Ascending aorta (tissue), 2 donors: ENCODE results near the gene SRL. TPM values are rescaled to one million over a fixed set of nuclear protein-coding genes. Genes with fewer than 3 reads are reported as not detected.
"Not testable (repeated sequence)": the region's sequence is repeated elsewhere in the genome, so short reads cannot be mapped to it uniquely, and the experiment has no call there.

Experiments used
- DNase-seq, 2 donors: peaks; one replicate each; pipeline ENCODE4 v3.0.0-alpha.2; 2019; ENCODE audit warnings: low spot score in 2 of 2
- H3K27ac ChIP-seq, 2 donors: fragments of 200-600 bp; sonication (generic); one replicate each; pipeline ENCODE4 v1.5.1; 2016 to 2017; ENCODE audit warnings: mild to moderate bottlenecking in 1 of 2
- H3K27me3 ChIP-seq: fragments of 200-600 bp; sonication (generic); one replicate; pipeline ENCODE4 v1.5.1; 2017
- H3K36me3 ChIP-seq, 2 donors: fragments of 200-600 bp; sonication (generic); one replicate each; pipeline ENCODE4 v1.5.1; 2016
- H3K4me1 ChIP-seq, 2 donors: fragments of 200-600 bp; sonication (generic); one replicate each; pipeline ENCODE4 v1.5.1; 2016 to 2017; ENCODE audit warnings: mild to moderate bottlenecking in 1 of 2
- H3K4me3 ChIP-seq, 2 donors: fragments of 200-600 bp; sonication (generic); one replicate each; pipeline ENCODE4 v1.5.1; 2016 to 2017; ENCODE audit warnings: mild to moderate bottlenecking in 1 of 2
- H3K9me3 ChIP-seq, 2 donors: fragments of 200-600 bp; sonication (generic); one replicate each; pipeline ENCODE4 v1.5.1; 2016
- intact Hi-C: fragments of 100-400 bp; cut with DNase I; formaldehyde crosslinking; loops from one replicate; pipeline ENCODE4 v1.15.1; 2023
- total RNA-seq: library from RNA; depleted of rRNA; stranded (reverse); fragments of >200 nt; gene quantifications from one replicate; pipeline ENCODE4 v1.1.0, GENCODE V29; 2016
- TF ChIP-seq, protein P1 (sequence below), 3 experiments: fragments of 200-600 bp in 2 of 3; fragments of 450-650 bp in 1 of 3; sonication (generic) in 2 of 3; IDR thresholded peaks; one replicate each; pipeline ENCODE4 v1.5.1; 2016 to 2019; ENCODE audit warnings: antibody characterized with exemption in 3 of 3, mild to moderate bottlenecking in 1 of 3, moderate library complexity in 1 of 3

Gene SRL
- total RNA-seq, 1 donor from 2014 or later = 15.6 TPM

DNA sequence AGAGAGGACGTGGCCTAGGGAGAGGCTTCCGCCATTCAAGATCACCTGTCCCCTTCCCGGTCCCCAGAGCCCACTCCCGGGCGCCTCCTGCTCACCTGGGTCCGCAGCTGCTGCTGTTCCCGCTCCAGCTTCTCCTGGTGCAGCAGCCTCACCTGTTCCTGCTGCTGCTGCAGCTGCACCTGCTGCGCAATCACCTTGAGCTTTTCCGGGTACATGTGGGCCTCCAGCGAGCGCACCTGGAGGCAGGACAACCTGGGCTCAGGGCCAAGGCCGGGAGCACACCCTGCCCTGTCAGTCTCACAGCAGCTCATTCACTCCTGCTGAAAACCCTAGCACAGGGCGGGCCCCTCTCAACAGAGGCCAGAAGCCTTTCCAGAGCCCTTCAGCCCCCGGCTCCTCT, 18.5 kb upstream of the SRL start:
- DNase-seq = no peak
- Histone ChIP-seq H3K36me3 (peaks cover 4 to 11% of the 10 kb centered on the region in 2 donors), H3K27ac (no peak overlapping the region), H3K9me3 (no peaks in the 10 kb centered on the region), H3K27me3 (no peaks in the 10 kb centered on the region), H3K4me1 (no peaks in the 10 kb centered on the region), H3K4me3 (no peak overlapping the region)
- TF ChIP-seq, protein P1, sequence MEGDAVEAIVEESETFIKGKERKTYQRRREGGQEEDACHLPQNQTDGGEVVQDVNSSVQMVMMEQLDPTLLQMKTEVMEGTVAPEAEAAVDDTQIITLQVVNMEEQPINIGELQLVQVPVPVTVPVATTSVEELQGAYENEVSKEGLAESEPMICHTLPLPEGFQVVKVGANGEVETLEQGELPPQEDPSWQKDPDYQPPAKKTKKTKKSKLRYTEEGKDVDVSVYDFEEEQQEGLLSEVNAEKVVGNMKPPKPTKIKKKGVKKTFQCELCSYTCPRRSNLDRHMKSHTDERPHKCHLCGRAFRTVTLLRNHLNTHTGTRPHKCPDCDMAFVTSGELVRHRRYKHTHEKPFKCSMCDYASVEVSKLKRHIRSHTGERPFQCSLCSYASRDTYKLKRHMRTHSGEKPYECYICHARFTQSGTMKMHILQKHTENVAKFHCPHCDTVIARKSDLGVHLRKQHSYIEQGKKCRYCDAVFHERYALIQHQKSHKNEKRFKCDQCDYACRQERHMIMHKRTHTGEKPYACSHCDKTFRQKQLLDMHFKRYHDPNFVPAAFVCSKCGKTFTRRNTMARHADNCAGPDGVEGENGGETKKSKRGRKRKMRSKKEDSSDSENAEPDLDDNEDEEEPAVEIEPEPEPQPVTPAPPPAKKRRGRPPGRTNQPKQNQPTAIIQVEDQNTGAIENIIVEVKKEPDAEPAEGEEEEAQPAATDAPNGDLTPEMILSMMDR (IDR thresholded peaks at IDR 0.05) = no peak
- intact Hi-C loops = loop anchor here (2.0 kb wide), 1 partner anchor 70 kb away; no protein-coding TSS in a partner anchor

DNA sequence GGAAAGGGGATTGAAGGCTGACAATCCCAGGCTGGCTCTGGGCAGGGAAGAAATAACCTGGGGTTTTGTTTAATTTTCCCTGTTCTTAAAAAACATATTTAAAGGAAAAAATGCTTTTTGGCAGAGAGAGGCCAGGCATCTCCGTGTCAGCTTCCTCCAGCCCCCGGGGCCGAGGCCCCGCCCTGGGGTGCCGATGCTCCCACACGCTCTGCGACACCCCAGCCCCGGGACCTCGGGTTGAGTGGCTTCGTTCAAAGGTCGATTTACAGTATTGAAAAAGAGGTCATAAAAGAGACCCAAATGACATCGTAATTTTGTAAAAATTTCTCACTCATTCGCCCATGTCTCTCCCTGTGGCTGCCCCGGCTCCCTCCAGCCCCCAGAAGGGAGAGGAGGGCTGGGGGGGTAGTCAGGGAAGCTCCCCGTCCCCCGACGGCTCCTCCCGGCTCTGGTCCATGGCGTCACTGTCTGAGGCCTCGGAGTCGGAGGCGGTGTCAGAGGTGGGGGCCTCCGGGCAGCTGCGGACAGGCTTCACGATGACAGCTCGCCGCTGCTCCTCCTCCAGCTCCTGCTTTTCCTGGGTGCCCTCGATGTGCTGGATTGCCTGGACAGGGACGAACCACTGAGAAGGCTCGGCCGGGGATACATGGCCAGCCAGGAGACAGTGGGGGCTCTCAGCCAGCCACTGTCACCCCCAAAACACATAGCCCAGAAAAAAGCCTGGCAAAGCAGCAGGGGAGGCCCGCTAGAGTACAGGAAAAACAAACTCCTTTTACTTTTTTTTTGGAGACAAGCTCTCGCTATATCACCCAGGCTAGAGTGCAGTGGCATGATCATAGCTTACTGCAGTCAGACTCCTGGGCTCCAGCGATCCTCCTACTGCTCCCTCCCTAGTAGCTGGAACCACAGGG, 16.0 kb upstream of the SRL start:
- intact Hi-C loops = loop anchor here (10.0 kb wide), 1 partner anchor 273 kb away; no protein-coding TSS in a partner anchor
- Histone ChIP-seq H3K27me3 (no peaks in the 10 kb centered on the region), H3K4me3 (no peak overlapping the region), H3K9me3 (no peaks in the 10 kb centered on the region), H3K36me3 (peaks cover 4 to 11% of the 10 kb centered on the region in 2 donors), H3K4me1 (no peaks in the 10 kb centered on the region), H3K27ac (no peak overlapping the region)
- no peak for DNase-seq
- TF ChIP-seq, protein P1 (IDR thresholded peaks at IDR 0.05) = no peak

DNA sequence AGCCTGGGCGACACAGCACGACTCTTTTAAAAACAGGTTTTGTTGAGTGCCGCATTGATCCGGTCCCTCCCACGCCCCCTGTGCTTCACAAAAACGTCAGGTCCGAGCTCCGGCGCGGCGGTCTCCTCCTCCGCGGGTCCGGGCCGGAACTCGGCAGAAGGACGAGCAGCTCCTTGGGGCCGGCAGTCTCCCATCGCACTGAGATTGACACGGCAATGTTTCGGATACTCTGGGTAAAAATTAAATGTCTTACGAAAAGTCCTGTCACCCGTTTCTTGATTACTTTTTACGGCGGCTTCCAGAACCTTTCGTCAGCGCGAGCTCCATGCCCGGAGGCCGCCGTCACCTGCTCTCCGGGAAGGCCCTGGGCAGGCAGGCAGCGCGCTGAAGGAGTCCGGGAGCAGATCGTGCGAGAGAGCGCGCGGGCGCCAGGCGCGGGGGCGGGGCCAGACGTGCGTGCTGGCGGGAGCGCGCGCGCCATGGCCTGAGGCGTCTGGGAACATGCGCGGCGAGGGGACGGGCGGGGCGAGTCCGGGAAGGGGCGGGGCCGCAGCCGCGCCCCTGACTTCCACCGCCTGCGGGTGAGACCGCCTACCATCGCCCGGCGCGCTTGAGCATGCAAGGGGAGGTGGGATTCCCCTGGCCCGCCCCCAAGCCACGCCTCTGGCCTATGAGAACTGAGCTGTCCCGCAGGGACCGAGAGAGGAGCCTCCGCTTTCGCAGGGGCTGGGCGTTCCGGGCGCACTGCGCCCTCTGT, 11.7 kb upstream of the SRL start:
- H3K27ac ChIP-seq = peak overlapping the region; percentile 90 to 91

DNA sequence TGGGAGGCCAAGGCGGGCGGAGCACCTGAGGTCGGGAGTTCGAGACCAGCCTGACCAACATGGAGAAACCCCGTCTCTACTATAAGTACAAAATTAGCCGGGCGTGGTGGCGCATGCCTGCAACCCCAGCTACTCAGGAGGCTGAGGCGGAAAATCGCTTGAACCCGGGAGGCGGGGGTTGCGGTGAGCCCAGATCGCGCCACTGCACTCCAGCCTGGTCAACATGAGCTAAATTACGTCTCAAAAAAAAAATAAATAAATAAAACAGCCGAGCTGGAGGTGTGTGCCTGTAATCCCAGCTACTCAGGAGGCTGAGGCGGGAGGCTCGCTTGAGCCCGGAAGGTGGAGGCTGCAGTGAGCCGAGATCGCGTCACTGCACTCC, 11.1 kb upstream of the SRL start:
- H3K9me3 ChIP-seq, DNase-seq, H3K27me3 ChIP-seq, H3K36me3 ChIP-seq, H3K4me1 ChIP-seq: not testable (repeated sequence)
- intact Hi-C loops = loop anchor here (1.0 to 10.0 kb wide), 4 partner anchors 69 to 301 kb away; no protein-coding TSS in a partner anchor
- Histone ChIP-seq H3K4me3 (peak overlapping the region; percentile 63 to 65), H3K27ac (peak overlapping the region; percentile 90 to 91)

More for the DNA sequence above, 11.7 kb upstream of the SRL start:
- H3K27me3 ChIP-seq = no peaks in the 10 kb centered on the region
- DNase-seq = peak; percentile 99 to 100
- peak overlapping the region; percentile 63 to 65 for H3K4me3 ChIP-seq
- intact Hi-C loops = loop anchor here (1.0 to 10.0 kb wide), 5 partner anchors 53 to 301 kb away; no protein-coding TSS in a partner anchor
- H3K36me3 ChIP-seq = no peaks in the 10 kb centered on the region
- no peaks in the 10 kb centered on the region for H3K4me1 ChIP-seq
- H3K9me3 ChIP-seq = no peaks in the 10 kb centered on the region
- TF ChIP-seq, protein P1 (IDR thresholded peaks at IDR 0.05) = no peak

DNA sequence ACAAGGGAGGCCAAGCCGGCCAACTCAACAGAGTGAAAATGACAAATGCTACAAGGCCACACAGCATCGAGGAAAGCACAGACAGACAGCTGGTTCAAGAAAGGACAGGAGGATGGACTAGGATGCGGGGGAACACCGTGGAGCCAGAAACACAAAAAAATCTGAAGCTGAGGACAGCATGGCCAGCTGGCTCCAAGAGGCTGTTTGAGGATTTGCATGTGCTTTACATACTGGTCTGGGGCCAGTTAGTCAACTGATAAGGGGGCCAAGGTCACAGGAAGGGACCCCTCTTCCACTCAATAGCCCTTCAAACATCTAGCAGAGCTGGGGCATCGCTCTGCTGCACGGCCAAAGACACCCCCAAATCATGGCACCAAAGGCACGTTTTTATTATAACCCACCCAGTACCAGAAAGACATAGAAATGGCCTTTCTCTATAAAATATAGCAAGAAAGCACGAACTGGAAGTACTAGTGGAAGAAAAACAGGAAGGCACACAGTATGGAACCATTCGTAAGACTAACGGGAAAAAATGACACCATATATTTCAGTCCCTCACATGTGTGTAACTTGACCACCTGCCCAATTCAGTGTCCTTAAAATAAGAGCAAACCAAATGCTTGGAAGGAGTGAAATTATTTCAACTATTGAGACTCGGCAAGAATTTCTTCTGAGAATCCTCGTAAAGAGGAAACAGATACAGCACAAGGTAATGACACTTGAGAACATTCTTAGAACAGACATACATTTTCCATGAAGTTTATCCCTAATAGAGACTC, 7.8 kb upstream of the SRL start:
- no peaks in the 10 kb centered on the region for H3K9me3 ChIP-seq
- H3K4me1 ChIP-seq = no peaks in the 10 kb centered on the region
- no peak overlapping the region for H3K27ac ChIP-seq
- intact Hi-C loops = loop anchor here (5.0 to 10.0 kb wide), 2 partner anchors 265 to 297 kb away; no protein-coding TSS in a partner anchor
- TF ChIP-seq, protein P1 (IDR thresholded peaks at IDR 0.05) = no peak
- no peaks in the 10 kb centered on the region for H3K36me3 ChIP-seq
- H3K4me3 ChIP-seq = no peak overlapping the region
- no peak for DNase-seq
- H3K27me3 ChIP-seq = no peaks in the 10 kb centered on the region
